NCI-H1105 treated with DMSO at 0.1 percent for 48 hours (cell line): ENCODE data around the gene MPI.
"Not testable (repeated sequence)": the region's sequence is repeated elsewhere in the genome, so short reads cannot be mapped to it uniquely, and the experiment has no call there.

ENCODE experiments used
- DNase-seq: peaks from one replicate; lab custom pipeline; 2025; lab: John Stamatoyannopoulos, UW

The MPI gene

DNA sequence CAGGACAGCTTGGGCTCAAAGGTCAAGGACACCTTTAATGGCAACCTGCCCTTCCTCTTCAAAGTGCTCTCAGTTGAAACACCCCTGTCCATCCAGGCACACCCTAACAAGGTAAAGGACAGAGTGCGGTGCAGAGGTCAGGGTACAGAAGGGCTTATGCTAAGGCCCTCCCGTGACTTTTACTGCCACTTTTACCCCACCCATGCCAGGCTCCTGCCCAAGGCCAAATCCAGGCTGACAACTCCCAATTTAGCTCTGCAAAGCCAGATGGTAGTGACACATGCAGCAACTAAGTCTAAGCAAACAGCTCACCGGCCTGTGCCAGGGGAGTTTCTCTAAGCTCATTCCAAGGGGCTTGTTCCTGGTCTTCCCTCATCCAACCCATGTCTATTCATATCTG is 1.6 kb downstream of the MPI start:
- DNase-seq = no peak

DNA sequence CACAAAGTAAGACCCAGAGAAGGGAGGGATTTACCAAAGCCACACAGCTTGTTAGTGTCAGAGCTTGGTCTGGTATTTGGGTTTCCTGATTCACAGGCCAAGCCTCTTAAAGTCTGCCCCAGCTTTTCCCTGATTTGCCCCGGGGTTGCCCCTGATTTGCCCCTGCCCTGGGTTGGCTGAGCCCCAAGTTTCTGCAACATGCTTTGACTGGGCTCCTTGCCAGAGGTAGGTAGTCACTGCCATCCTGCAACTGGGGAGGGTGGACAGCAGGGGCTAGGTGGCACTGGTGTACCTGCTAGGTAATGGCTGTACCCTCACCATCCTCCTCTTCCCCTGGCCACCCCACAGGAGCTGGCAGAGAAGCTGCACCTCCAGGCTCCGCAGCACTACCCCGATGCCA is 2.5 kb downstream of the MPI start:
- no peak for DNase-seq

DNA sequence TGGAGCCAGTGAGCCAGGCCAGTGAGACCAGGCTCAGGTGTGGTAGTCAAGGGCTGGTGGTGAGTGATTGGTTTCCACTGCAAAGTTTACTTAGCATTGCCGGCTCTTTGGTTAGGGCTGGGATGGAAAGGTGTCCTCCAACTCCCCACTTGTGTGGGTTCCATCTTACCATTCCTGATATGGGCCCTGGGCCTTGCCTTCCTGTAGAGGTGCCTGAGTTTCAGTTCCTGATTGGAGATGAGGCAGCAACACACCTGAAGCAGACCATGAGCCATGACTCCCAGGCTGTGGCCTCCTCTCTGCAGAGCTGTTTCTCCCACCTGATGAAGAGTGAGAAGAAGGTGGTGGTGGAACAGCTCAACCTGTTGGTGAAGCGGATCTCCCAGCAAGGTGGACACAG is 3.1 kb downstream of the MPI start:
- no peak for DNase-seq

DNA sequence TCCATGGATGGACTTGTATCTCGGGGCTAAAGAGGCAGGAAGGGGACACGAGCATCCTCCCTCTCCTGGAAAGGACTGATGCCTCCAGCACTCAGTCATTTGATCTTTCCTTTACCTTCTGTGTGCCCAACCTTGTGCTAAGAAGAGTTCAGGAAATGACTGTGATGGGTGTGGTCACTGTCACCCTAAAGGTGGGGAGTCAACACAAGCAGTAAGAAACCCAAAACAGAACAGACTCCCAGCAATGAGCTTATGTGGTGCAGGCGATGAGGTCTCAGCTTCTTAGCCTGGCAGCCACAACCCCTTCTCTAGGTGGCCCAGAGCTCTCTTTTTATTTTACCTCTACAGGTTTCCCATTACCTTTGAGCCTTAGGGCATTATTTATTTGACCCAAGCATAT is 3.8 kb downstream of the MPI start:
- DNase-seq = no peak

DNA sequence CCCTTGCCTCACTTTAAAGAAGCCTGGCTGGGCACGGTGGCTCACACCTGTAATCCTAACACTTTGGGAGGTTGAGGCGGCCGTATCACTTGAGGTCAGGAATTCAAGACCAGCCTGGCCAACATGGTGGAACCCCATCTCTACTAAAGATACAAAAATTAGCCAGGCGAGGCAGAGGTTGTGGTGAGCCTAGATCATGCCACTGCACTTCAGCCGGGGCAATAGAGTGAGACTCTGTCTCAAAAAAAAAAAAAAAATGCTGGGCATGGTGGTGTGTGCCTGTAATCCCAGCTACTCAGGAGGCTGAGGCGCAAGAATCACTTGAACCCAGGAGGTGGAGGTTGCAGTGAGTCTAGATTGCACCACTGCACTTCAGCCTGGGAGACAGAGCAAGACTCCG is 4.5 kb downstream of the MPI start:
- DNase-seq = not testable (repeated sequence)

- no peak for DNase-seq
These were observed 6.0 kb downstream of the MPI start for GRCh38 chr15:74895830-74896229.

GRCh38 chr15:74896316-74896715 is 6.5 kb downstream of the MPI start:
- no peak for DNase-seq

- DNase-seq = no peak
These were observed 7.5 kb downstream of the MPI start for GRCh38 chr15:74897300-74897701.

DNA sequence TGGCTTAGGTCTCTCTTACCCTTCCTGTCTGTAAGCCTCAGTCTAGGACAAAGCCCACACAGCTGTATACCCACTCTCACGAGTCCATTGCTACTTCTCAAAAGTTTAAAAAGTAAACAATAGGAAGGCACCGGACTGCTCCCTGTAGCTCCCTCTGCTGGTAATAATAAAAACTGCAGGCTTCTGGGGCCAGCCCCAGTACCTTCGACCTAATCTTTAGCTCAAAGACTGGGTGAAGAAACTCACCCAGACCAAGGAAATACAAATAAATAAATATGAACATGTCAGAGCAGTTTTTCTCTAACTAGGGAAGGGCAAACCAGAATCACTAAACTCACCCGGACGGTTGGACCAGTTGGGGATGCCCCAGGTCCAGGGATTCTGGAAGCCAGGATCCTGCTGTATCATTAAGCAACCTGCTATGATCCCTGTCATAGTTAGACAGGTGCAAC is 11.8 kb downstream of the MPI start:
- DNase-seq = peak; percentile 41

GRCh38 chr15:74902295-74903075 is 12.6 kb downstream of the MPI start:
- no peak for DNase-seq

DNA sequence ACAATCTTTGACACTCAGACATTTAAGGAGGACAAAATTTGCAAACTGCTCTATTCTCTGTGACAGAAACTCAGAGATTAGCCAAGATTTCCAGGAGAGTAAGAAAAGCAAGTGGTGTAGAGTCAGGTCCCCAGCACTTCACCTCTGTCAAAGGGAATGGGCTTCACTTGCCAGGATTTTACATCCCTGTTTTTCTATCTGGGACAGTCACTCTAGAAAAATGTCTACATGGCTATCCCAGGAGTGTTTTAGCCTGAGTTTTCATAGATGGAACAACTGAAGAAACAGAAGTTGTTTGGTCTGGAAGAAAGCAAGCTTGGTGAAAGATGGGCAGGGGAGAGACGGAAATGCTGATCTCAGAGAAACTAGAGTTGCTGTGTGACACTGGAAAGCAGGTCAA is 13.8 kb downstream of the MPI start:
- no peak for DNase-seq

DNA sequence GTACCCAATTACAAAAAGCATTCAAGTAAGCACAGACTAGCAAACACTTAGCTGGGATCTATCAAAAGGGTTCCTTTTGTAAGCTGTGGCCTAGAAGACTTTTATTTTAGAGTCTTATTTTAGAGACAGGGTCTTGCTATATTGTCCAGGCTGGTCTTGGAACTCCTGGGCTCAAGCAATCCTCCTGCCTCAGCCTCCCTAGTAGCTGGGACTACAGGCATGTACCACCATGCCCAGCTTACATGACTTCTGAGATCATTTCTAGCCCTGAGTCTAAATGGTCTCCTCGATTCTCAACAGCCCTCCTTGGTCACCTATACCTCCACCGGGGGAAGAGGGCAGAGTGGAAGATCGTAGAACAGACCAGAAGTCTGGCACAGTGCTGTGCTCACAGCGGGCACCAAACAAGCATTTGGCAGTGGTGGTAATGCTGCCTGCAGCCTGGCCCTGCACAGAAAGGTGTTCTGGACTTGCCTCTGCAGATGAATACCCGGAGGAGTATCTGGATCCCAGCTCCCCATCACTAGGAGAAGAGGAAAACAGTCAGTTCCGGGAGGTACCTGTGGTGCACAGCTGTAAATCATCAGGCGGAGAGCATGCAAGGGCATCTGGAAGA is 14.5 kb downstream of the MPI start:
- no peak for DNase-seq

- no peak for DNase-seq
These were observed 16.2 kb downstream of the MPI start for GRCh38 chr15:74906067-74906449.

DNA sequence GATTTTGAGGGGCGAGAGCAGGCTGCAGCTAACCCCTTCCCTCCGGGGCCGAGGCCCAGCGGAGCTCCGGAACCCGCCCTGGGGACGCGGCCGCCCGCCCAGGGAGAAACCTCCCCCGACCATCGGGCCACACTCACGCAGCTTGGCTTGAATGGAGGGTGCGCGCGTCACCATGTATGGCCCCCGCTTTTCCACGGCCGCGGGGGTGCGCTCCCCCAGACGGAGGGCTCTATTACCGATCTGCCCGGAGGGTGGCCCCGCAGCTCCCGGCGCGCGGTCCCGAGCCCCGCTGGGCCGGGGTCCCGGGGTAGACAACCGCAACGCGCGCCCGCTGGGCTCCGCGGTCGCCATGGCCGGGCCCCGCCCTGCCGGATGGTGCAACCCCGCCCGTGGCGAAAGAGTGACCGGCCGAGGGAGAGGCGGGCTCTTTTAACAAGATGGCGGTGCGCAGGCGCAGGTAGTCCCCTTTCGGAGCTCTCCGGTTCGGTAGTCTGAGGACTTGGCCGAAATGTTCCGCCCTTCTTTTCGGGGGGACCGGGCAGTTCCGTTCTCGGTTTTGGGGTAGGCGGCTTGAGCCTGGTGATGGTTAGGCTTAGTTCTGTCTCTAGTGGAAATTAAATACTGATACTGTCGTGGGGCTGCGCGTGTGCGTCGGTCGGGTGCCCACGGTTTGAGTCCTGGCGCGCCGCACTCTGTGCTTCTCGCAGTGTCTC is 16.8 kb downstream of the MPI start, which contains the start of gene FAM219B:
Gene FAM219B, minus strand, starts transcription at position 402 of the 713 bp plus-strand sequence. Its CDS starts 51 bp downstream, at position 351.
- DNase-seq = peak; percentile 51

GRCh38 chr15:74907163-74907870 is 17.5 kb downstream of the MPI start:
- DNase-seq = no peak

- no peak for DNase-seq
These were observed 18.8 kb downstream of the MPI start for GRCh38 chr15:74908635-74909034.

GRCh38 chr15:74913041-74913440 is 23.2 kb downstream of the MPI start:
- no peak for DNase-seq

DNA sequence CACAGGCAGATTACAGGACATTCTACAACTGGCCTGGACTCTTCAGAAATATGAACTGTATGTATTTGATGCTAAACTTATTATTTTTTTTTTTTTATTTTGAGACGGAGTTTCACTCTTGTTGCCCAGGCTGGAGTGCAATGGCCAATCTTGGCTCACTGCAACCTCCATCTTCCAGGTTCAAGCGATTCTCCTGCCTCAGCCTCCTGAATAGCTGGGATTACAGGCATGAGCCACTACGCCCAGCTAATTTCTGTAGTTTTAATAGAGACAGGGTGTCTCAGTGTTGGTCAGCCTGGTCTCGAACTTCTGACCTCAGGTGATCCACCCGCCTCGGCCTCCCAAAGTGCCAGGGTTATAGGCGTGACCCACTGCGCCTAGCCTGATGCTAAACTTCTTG is 24.0 kb downstream of the MPI start:
- DNase-seq = not testable (repeated sequence)

- DNase-seq = no peak
These were observed 27.8 kb downstream of the MPI start for GRCh38 chr15:74917676-74918075.

DNA sequence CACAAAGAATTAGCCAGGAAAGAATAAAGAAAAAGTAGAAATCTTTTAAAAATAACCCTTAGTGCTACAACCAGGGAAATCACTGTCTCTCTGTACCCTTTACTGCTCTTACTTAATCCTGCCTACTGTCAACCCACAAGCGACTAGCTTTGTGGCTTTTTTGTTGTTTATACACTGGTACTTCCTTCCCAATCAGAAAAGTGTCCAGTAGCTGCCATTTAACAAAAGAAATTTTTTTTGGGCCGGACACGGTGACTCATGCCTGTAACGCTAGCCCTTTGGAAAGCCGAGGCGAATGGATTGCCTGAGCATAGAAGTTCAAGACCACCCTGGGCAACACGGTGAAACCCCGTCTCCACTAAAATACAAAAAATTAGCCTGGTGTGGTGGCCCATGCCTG is 30.6 kb downstream of the MPI start:
- DNase-seq = no peak

- no peak for DNase-seq
These were observed 34.7 kb downstream of the MPI start for GRCh38 chr15:74924525-74924924.

- DNase-seq = no peak
These were observed 38.9 kb downstream of the MPI start for GRCh38 chr15:74928771-74929198.
